DMS79 (cell line): Measurements from ENCODE around the gene KRT9.

Experiments used
- DNase-seq: peaks from one replicate; lab custom pipeline; 2025; lab: John Stamatoyannopoulos, UW

KRT9 gene

GRCh38 chr17:41528959-41529353, 42.9 kb downstream of the KRT9 start:
- DNase-seq: peak; percentile 16

- no peak for DNase-seq
Observed at GRCh38 chr17:41527063-41528023, 44.5 kb downstream of the KRT9 start.

GRCh38 chr17:41524261-41524660, 47.6 kb downstream of the KRT9 start:
- DNase-seq: no peak

GRCh38 chr17:41523787-41524186, 48.1 kb downstream of the KRT9 start:
- no peak for DNase-seq

GRCh38 chr17:41523225-41523593, 48.6 kb downstream of the KRT9 start:
- DNase-seq: no peak

GRCh38 chr17:41522301-41523224, 49.3 kb downstream of the KRT9 start:
- no peak for DNase-seq

- no peak for DNase-seq
Observed at GRCh38 chr17:41521574-41522261, 50.1 kb downstream of the KRT9 start.

- peak; percentile 87 for DNase-seq
Observed at GRCh38 chr17:41520821-41521521, 50.9 kb downstream of the KRT9 start.

- peak; percentile 81 for DNase-seq
Observed at GRCh38 chr17:41519501-41520224, 52.2 kb downstream of the KRT9 start.

- peak; percentile 85 for DNase-seq
Observed at GRCh38 chr17:41518789-41519449, 52.9 kb downstream of the KRT9 start, which contains the start of gene KRT15. Gene KRT15 (minus strand): TSS chr17:41518890. CDS start chr17:41518827, 63 bp downstream.

GRCh38 chr17:41518031-41518430, 53.8 kb downstream of the KRT9 start:
- DNase-seq: no peak

GRCh38 chr17:41516830-41517283, 55.0 kb downstream of the KRT9 start:
- no peak for DNase-seq

GRCh38 chr17:41516147-41516829, 55.6 kb downstream of the KRT9 start:
- DNase-seq: no peak
